HL-60 (cell line): ENCODE results near the gene HNRNPC.
A peak's percentile ranks its signal among the peaks of the same experiment; 100 is the strongest.

Experiments
- DNase-seq, 2 experiments: peaks; one replicate each; pipeline ENCODE4 v3.0.0-alpha.2; 2010 to 2020; ENCODE audit warnings: low read depth in 1 of 2, low spot score in 1 of 2
- H3K27ac ChIP-seq: fragments of 250-450 bp; sonication (Bioruptor Pico); replicated peaks from 2 replicates; pipeline ENCODE4 v1.5.1; 2020; ENCODE audit warnings: mild to moderate bottlenecking, moderate library complexity
- H3K27me3 ChIP-seq: fragments of 250-450 bp; sonication (Bioruptor Pico); 2 replicates; pipeline ENCODE4 v1.5.1; 2021; ENCODE audit warnings: mild to moderate bottlenecking, moderate library complexity; ENCODE audit not compliant: insufficient read depth, poor library complexity, severe bottlenecking
- H3K4me3 ChIP-seq: replicated peaks from 2 replicates; pipeline ENCODE4 v1.5.1; 2011; ENCODE audit warnings: mild to moderate bottlenecking, control low read depth, low read length; ENCODE audit not compliant: insufficient read depth
- GABPA ChIP-seq: IDR thresholded peaks from 2 replicates; pipeline ENCODE4 v1.6.1; 2012; ENCODE audit warnings: low read depth
- POLR2AphosphoS5 ChIP-seq: IDR thresholded peaks from 2 replicates; pipeline ENCODE4 v1.6.1; 2012; ENCODE audit warnings: low read depth
- SPI1 ChIP-seq: IDR thresholded peaks from 2 replicates; pipeline ENCODE4 v1.6.1; 2012; ENCODE audit warnings: low read depth, mild to moderate bottlenecking, borderline replicate concordance
- TF ChIP-seq, protein P1 (sequence below): IDR thresholded peaks from one replicate; pipeline ENCODE4 v1.5.1; 2011; ENCODE audit warnings: low read length, control low read depth, inconsistent platforms; ENCODE audit not compliant: insufficient read depth
- TF ChIP-seq, protein P2 (sequence below): IDR thresholded peaks from 2 replicates; pipeline ENCODE4 v1.6.1; 2012; ENCODE audit warnings: low read depth; ENCODE audit not compliant: insufficient replicate concordance

Gene HNRNPC

DNA sequence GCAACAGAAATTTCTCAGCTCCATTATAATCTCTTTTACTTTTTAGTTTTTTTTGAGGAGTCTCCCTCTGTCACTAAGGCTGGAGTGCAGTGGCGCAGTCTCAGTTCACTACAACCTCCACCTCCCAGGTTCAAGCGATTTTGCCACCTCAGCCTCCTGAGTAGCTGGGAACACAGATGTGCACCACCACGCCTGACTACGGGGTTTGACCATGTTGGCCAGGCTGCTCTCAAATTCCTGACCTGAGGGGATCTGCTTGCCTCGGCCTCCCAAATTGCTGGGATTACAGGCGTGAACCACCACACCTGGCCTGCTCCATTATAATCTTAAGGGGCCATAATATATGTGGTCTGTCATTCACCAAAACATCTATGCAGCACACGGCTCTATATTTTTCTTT lies 23.4 kb downstream of the HNRNPC start:
- H3K4me3 ChIP-seq = no peak overlapping the region
- H3K27me3 ChIP-seq = no peaks in the 10 kb centered on the region
- no peak for DNase-seq
- H3K27ac ChIP-seq = no peak overlapping the region
- TF ChIP-seq POLR2AphosphoS5 = peak; percentile 12; the same call in 1 of the 2 replicates
- TF ChIP-seq, protein P1, sequence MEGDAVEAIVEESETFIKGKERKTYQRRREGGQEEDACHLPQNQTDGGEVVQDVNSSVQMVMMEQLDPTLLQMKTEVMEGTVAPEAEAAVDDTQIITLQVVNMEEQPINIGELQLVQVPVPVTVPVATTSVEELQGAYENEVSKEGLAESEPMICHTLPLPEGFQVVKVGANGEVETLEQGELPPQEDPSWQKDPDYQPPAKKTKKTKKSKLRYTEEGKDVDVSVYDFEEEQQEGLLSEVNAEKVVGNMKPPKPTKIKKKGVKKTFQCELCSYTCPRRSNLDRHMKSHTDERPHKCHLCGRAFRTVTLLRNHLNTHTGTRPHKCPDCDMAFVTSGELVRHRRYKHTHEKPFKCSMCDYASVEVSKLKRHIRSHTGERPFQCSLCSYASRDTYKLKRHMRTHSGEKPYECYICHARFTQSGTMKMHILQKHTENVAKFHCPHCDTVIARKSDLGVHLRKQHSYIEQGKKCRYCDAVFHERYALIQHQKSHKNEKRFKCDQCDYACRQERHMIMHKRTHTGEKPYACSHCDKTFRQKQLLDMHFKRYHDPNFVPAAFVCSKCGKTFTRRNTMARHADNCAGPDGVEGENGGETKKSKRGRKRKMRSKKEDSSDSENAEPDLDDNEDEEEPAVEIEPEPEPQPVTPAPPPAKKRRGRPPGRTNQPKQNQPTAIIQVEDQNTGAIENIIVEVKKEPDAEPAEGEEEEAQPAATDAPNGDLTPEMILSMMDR = no peak

DNA sequence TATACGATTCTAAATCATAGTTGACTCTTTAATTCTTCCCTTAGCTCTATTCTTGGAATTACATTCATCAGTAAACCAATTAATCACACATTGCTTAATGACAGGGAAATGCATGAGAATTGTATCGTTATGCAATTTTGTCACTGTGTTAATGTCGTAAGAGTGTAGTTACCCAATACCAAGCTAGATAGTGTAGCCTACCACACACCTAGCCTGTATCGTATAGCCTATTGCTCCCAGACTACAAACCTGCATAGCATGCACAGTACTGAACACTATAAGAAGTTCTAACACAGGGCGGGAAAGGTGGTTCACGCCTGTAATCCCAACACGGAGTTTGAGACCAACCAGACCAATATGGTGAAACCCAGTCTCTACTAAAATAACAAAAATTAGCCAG lies 24.7 kb downstream of the HNRNPC start:
- DNase-seq = peak; percentile 60 to 87
- H3K27ac ChIP-seq = no peak overlapping the region

DNA sequence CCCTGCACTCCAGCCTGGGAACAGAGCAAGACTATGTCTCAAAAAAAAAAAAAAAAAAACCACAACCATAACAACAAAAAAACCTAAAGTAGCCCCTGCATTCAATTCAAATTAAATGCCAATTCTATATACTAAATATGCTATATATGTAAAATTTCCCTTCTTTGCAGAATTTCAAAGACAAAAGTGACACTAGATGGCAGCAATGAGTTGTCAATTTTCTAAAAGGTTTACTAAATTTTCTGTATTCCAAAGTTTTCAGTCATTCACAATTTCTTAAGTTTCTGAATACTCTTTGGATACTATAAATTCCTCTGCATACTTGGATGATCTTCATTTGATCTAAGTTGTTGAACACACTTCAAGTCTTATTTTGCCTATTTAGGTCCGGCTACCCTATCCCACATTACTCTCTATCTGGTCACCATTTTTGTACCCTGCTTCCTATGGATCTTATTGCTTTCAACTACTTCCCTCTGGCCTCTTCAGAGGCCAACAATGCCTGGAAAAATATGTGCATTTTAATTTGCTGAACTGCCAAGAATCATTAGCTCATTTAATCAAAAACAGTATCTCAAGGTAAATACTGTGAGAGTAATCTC lies 27.9 kb downstream of the HNRNPC start:
- no peak for DNase-seq
- Histone ChIP-seq H3K27me3 (no peaks in the 10 kb centered on the region), H3K27ac (no peak overlapping the region), H3K4me3 (no peak overlapping the region)
- TF ChIP-seq SPI1 (no peak), POLR2AphosphoS5 (no peak), GABPA (no peak)
- TF ChIP-seq, protein P1 = no peak
- TF ChIP-seq, protein P2, sequence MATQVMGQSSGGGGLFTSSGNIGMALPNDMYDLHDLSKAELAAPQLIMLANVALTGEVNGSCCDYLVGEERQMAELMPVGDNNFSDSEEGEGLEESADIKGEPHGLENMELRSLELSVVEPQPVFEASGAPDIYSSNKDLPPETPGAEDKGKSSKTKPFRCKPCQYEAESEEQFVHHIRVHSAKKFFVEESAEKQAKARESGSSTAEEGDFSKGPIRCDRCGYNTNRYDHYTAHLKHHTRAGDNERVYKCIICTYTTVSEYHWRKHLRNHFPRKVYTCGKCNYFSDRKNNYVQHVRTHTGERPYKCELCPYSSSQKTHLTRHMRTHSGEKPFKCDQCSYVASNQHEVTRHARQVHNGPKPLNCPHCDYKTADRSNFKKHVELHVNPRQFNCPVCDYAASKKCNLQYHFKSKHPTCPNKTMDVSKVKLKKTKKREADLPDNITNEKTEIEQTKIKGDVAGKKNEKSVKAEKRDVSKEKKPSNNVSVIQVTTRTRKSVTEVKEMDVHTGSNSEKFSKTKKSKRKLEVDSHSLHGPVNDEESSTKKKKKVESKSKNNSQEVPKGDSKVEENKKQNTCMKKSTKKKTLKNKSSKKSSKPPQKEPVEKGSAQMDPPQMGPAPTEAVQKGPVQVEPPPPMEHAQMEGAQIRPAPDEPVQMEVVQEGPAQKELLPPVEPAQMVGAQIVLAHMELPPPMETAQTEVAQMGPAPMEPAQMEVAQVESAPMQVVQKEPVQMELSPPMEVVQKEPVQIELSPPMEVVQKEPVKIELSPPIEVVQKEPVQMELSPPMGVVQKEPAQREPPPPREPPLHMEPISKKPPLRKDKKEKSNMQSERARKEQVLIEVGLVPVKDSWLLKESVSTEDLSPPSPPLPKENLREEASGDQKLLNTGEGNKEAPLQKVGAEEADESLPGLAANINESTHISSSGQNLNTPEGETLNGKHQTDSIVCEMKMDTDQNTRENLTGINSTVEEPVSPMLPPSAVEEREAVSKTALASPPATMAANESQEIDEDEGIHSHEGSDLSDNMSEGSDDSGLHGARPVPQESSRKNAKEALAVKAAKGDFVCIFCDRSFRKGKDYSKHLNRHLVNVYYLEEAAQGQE = no peak

More for the DNA sequence above, 24.7 kb downstream of the HNRNPC start:
- Histone ChIP-seq H3K4me3 (no peak overlapping the region), H3K27me3 (no peaks in the 10 kb centered on the region)
- TF ChIP-seq GABPA = no peak
- TF ChIP-seq POLR2AphosphoS5 = peak; percentile 42

DNA sequence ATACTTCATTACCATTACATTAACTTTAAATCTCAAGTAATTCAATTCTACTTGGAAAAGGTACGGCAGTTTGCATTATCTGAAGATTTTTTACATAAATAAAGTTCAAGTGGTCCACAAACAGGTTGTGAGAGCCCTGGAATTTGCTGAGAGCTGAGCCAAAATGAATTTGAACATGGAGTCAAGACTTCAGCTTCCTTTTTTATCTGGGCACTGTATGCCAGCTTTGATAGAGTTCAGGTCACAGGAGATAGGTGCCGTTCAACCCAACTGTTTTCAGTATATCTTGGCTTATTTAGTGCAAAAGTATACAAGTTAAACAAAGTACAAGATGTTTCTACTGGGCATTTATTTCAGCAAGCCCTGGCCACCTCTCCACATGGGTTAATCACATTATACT lies 28.8 kb downstream of the HNRNPC start:
- Histone ChIP-seq H3K27ac (no peak overlapping the region), H3K4me3 (no peak overlapping the region), H3K27me3 (no peaks in the 10 kb centered on the region)
- no peak for DNase-seq
- TF ChIP-seq GABPA = no peak
- TF ChIP-seq, protein P2 = no peak
- TF ChIP-seq, protein P1 = no peak
